Suprapubic skin (tissue), 4 donors: ENCODE data around the gene MRS2.

ENCODE experiments used
- CTCF ChIP-seq, 2 donors: fragments of 200-600 bp in 1 of 2; fragments of 450-650 bp in 1 of 2; sonication (generic) in 1 of 2; IDR thresholded peaks; one replicate each; pipeline ENCODE4 v1.5.1; 2016 to 2019; ENCODE audit warnings: antibody characterized with exemption in 2 of 2, mild to moderate bottlenecking in 1 of 2, moderate library complexity in 1 of 2
- EP300 ChIP-seq: sonication (generic); formaldehyde crosslinking; IDR thresholded peaks from one replicate; pipeline ENCODE4 v1.6.1; 2017; ENCODE audit warnings: antibody characterized with exemption
- POLR2A ChIP-seq, 2 donors: fragments of 450-650 bp; IDR thresholded peaks; one replicate each; pipeline ENCODE4 v1.6.1; 2017; ENCODE audit warnings: antibody characterized with exemption in 2 of 2, mild to moderate bottlenecking in 2 of 2, moderate library complexity in 2 of 2
- POLR2AphosphoS5 ChIP-seq, 3 donors: sonication (generic); formaldehyde crosslinking; IDR thresholded peaks; one replicate each; pipeline ENCODE4 v1.6.1; 2017; ENCODE audit warnings: antibody characterized with exemption in 3 of 3

- no peak for TF ChIP-seq POLR2AphosphoS5 (IDR thresholded peaks at IDR 0.05)
- no peak for TF ChIP-seq POLR2A (IDR thresholded peaks at IDR 0.05)
- no peak for TF ChIP-seq CTCF (IDR thresholded peaks at IDR 0.05)
- TF ChIP-seq EP300, result no peak
These were observed 7.8 kb upstream of the MRS2 start for GRCh38 chr6:24394780-24395437.
